HG02981 (cell line): ENCODE measurements around the gene ISL1.

Source experiments
- ATAC-seq: cut with Tn5 transposase; IDR thresholded peaks from one replicate; pipeline ENCODE4 v1.9.1; 2021; ENCODE audit warnings: mild to moderate bottlenecking, moderate library complexity; ENCODE audit not compliant: unreplicated experiment

ISL1 gene

DNA sequence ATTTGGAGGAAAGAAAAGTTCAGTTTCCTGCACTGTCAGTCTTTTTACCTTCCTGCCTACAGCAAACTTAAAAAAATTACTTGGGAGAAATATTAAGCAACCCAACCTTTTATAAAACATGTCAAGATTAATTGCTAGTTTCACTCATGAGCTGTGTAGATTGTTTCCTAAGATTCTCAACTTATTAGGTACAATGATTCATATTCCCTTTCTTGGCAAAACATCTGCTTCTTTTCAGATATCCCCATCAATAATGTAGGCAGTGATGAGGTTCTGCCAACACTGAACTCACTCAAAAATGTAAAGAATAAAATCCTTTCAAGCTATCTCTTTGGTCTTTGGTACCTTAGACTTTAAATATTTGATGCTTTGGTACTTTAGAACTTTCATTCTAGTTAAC is 56.0 kb downstream of the ISL1 start:
- ATAC-seq: no peak
